ENCODE results near the gene HDAC2.

The HDAC2 gene

GRCh38 chr6:113969888-113970804 lies 802 bp downstream of the HDAC2 start:
- DNase-seq: peak; percentile 67
- no peaks in the 10 kb centered on the region for H3K27me3 ChIP-seq (ENCODE audit: insufficient read depth, low read depth, severe bottlenecking)
- H3K36me3 ChIP-seq: peaks cover 16% of the 10 kb centered on the region
- H3K9me3 ChIP-seq (ENCODE audit: severe bottlenecking): peaks cover 5% of the 10 kb centered on the region
- peak overlapping the region; percentile 99 for H3K4me3 ChIP-seq (ENCODE audit: low read depth, low read length)
- H3K27ac ChIP-seq: peak overlapping the region; percentile 98
- no peak for TF ChIP-seq CTCF (IDR thresholded peaks at IDR 0.05; ENCODE audit: low read depth, low read length)

- H3K36me3 ChIP-seq: peaks cover 16% of the 10 kb centered on the region
- no peaks in the 10 kb centered on the region for H3K27me3 ChIP-seq (ENCODE audit: insufficient read depth, low read depth, severe bottlenecking)
- DNase-seq: no peak
- H3K9me3 ChIP-seq (ENCODE audit: severe bottlenecking): peaks cover 5% of the 10 kb centered on the region
- peak overlapping the region; percentile 99; the same call in 1 of the 2 replicates for H3K4me3 ChIP-seq (ENCODE audit: low read depth, low read length)
- TF ChIP-seq CTCF (IDR thresholded peaks at IDR 0.05; ENCODE audit: low read depth, low read length): no peak
- no peak overlapping the region for H3K27ac ChIP-seq
Observed at GRCh38 chr6:113968472-113968871, 2.5 kb downstream of the HDAC2 start.

- H3K4me3 ChIP-seq (ENCODE audit: low read depth, low read length): no peak overlapping the region
- H3K36me3 ChIP-seq: peaks cover 16% of the 10 kb centered on the region
- no peaks in the 10 kb centered on the region for H3K27me3 ChIP-seq (ENCODE audit: insufficient read depth, low read depth, severe bottlenecking)
- no peak overlapping the region for H3K27ac ChIP-seq
- H3K9me3 ChIP-seq (ENCODE audit: severe bottlenecking): peaks cover 5% of the 10 kb centered on the region
- TF ChIP-seq CTCF (IDR thresholded peaks at IDR 0.05; ENCODE audit: low read depth, low read length): no peak
- no peak for DNase-seq
Observed at GRCh38 chr6:113967777-113968176, 3.2 kb downstream of the HDAC2 start.

- H3K36me3 ChIP-seq: peaks cover 39% of the 10 kb centered on the region
- H3K9me3 ChIP-seq (ENCODE audit: severe bottlenecking): no peaks in the 10 kb centered on the region
- H3K27ac ChIP-seq: no peak overlapping the region
- H3K4me3 ChIP-seq (ENCODE audit: low read depth, low read length): no peak overlapping the region
- no peak for DNase-seq
- H3K27me3 ChIP-seq (ENCODE audit: insufficient read depth, low read depth, severe bottlenecking): no peaks in the 10 kb centered on the region
- TF ChIP-seq CTCF (IDR thresholded peaks at IDR 0.05; ENCODE audit: low read depth, low read length): no peak
Observed at GRCh38 chr6:113960795-113961194, 10.2 kb downstream of the HDAC2 start.

GRCh38 chr6:113959235-113959634 lies 11.7 kb downstream of the HDAC2 start:
- H3K36me3 ChIP-seq: peaks cover 55% of the 10 kb centered on the region

More at GRCh38 chr6:113959235-113959634, 11.7 kb downstream of the HDAC2 start:
- no peak for DNase-seq
- Histone ChIP-seq H3K27ac (no peak overlapping the region), H3K4me3 (ENCODE audit: low read depth, low read length) (no peak overlapping the region), H3K27me3 (ENCODE audit: insufficient read depth, low read depth, severe bottlenecking) (no peaks in the 10 kb centered on the region), H3K9me3 (ENCODE audit: severe bottlenecking) (no peaks in the 10 kb centered on the region)
- no peak for TF ChIP-seq CTCF (IDR thresholded peaks at IDR 0.05; ENCODE audit: low read depth, low read length)
